ENCODE data around the gene TEAD3. TPM values are rescaled to one million over a fixed set of nuclear protein-coding genes. Genes with fewer than 3 reads are reported as not detected.

The TEAD3 gene
- total and polyA plus RNA-seq, 10 of the 15 experiments (the other 5 are each of a cell fraction or from before 2014, with no cell fraction given) = 0.02 to 0.28 (median 0.18) TPM; not detected in 5

DNA sequence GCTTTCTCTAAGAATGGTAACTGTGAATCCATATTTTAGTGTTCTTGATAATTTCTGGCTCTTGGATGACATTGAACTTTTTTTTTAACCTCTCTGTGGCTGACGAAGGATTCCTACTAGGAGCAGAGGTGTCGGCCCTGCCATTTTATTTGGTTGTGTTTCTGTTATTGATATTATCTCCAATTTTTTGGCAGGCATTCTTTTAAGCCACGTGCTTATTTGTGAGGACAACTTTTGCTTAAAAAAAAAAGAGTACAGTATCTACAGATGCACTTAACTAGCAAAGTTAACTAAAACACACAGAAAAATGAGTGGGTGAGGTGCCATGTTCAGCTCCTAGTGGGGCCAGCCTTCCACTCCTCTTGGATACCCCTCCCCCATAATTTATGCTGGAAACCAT is 43.6 kb downstream of the TEAD3 start:
- no peak for FAIRE-seq
- peak overlapping the region; percentile 94 for H3K4me2 ChIP-seq (ENCODE audit: control insufficient read depth, insufficient read depth)
- in situ Hi-C loops (cut with MboI) = loop anchor here (5.0 kb wide), 1 partner anchor 111 kb away; the partner anchor contains the start of gene PPARD
- H2AFZ ChIP-seq (ENCODE audit: control insufficient read depth, low read depth, low read length) = peak overlapping the region; percentile 93
- ATAC-seq = no peak
- no peak for DNase-seq (ENCODE audit: low read depth, low spot score)
- peaks cover 2 to 4% of the 10 kb centered on the region in 2 experiments; a peak in 3 of 4 replicates for H3K36me3 ChIP-seq (ENCODE audit: control insufficient read depth in 2 of 2, insufficient read depth in 2 of 2, low read length in 1 of 2)
- H3K4me1 ChIP-seq (ENCODE audit: control insufficient read depth, insufficient read depth, low read length) = peaks cover 10% of the 10 kb centered on the region
- H3K9ac ChIP-seq (ENCODE audit: control insufficient read depth, insufficient read depth, low read length) = peak overlapping the region; percentile 72
- H3K27me3 ChIP-seq (replicated peaks in 1 of 2; ENCODE audit: control insufficient read depth in 2 of 2, insufficient read depth in 2 of 2, low read length in 1 of 2) = 0 out of 4 replicates have a peak, but pooled peaks cover 0 to 3% of the 10 kb centered on the region in 2 experiments
- intact Hi-C loops (cut with micrococcal nuclease; ENCODE audit: unreplicated experiment) = loop anchor here (2.0 kb wide), 1 partner anchor 16 kb away; the partner anchor contains the start of gene RPL10A
- peak overlapping the region; percentile 81 for H3K4me3 ChIP-seq
- peaks cover 4% of the 10 kb centered on the region for H3K79me2 ChIP-seq (ENCODE audit: control insufficient read depth, insufficient read depth, low read length)
- no peaks in the 10 kb centered on the region for H3K9me3 ChIP-seq (replicated peaks; ENCODE audit: control insufficient read depth, insufficient read depth, low read length)
- TSS peak; percentile 73 for BruUV-seq (replicated peaks)
- ChIA-PET SMC1A (ENCODE audit: uncharacterized antibody, unreplicated experiment) (interaction anchor here (0.6 to 6.8 kb wide), 5 partner anchors 104 to 287 kb away, joined by 3 to 116 read pairs (median 3); partner anchors contain the start of gene PPARD), CTCF (interaction anchor here (0.8 to 3.4 kb wide), 4 partner anchors 12 to 159 kb away, joined by 4 to 20 read pairs (median 5); partner anchors contain the start of gene RPL10A), POLR2A (interaction anchor here (1.1 kb wide), 1 partner anchor 152 kb away, joined by 3 read pairs; no protein-coding TSS in a partner anchor), RAD21 (ENCODE audit: unreplicated experiment) (interaction anchor here (2.2 to 8.7 kb wide), 3 partner anchors 110 to 283 kb away, joined by 6 to 125 read pairs (median 6); partner anchors contain the start of genes ARMC12 and PPARD)
- no peak overlapping the region for H3K27ac ChIP-seq (ENCODE audit: control insufficient read depth, insufficient read depth)
- 7% methylated on average over 3 of the region's 3 CpGs for WGBS (ENCODE audit: insufficient coverage, insufficient replicate concordance, low lambda C conversion rate, missing lambda C conversion rate)
- no peaks in the 10 kb centered on the region for H4K20me1 ChIP-seq (ENCODE audit: control insufficient read depth, insufficient read depth)
- TF ChIP-seq MXI1 (IDR thresholded peaks at IDR 0.05; ENCODE audit: low read depth, low read length) (no peak), RFX5 (IDR thresholded peaks at IDR 0.05; ENCODE audit: low read depth, low read length) (no peak), E4F1 (IDR thresholded peaks at IDR 0.05; ENCODE audit: borderline replicate concordance, partially characterized antibody) (no peak), EGR1 (IDR thresholded peaks at IDR 0.05; ENCODE audit: borderline replicate concordance in 1 of 2, low read depth in 2 of 2, low read length in 2 of 2) (no peak), ATF7 (IDR thresholded peaks at IDR 0.05; ENCODE audit: low read depth) (no peak), ZNF217 (IDR thresholded peaks at IDR 0.05) (no peak), RB1 (IDR thresholded peaks at IDR 0.05; ENCODE audit: borderline replicate concordance) (no peak), SUPT20H (IDR thresholded peaks at IDR 0.05; ENCODE audit: borderline replicate concordance, control insufficient read depth, low read depth, low read length) (no peak), EED (IDR thresholded peaks at IDR 0.05; ENCODE audit: low read depth) (no peak), RELA (IDR thresholded peaks at IDR 0.05; ENCODE audit: borderline replicate concordance, partially characterized antibody) (no peak), EZH2 (IDR thresholded peaks at IDR 0.05; ENCODE audit: borderline replicate concordance, control insufficient read depth, low read depth, low read length) (no peak), MTA3 (IDR thresholded peaks at IDR 0.05; ENCODE audit: borderline replicate concordance, low read length) (no peak)
- TF ChIP-seq, protein P1, sequence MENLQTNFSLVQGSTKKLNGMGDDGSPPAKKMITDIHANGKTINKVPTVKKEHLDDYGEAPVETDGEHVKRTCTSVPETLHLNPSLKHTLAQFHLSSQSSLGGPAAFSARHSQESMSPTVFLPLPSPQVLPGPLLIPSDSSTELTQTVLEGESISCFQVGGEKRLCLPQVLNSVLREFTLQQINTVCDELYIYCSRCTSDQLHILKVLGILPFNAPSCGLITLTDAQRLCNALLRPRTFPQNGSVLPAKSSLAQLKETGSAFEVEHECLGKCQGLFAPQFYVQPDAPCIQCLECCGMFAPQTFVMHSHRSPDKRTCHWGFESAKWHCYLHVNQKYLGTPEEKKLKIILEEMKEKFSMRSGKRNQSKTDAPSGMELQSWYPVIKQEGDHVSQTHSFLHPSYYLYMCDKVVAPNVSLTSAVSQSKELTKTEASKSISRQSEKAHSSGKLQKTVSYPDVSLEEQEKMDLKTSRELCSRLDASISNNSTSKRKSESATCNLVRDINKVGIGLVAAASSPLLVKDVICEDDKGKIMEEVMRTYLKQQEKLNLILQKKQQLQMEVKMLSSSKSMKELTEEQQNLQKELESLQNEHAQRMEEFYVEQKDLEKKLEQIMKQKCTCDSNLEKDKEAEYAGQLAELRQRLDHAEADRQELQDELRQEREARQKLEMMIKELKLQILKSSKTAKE (IDR thresholded peaks at IDR 0.05; ENCODE audit: low read depth, poor library complexity, severe bottlenecking) = no peak
- TF ChIP-seq, protein P2, sequence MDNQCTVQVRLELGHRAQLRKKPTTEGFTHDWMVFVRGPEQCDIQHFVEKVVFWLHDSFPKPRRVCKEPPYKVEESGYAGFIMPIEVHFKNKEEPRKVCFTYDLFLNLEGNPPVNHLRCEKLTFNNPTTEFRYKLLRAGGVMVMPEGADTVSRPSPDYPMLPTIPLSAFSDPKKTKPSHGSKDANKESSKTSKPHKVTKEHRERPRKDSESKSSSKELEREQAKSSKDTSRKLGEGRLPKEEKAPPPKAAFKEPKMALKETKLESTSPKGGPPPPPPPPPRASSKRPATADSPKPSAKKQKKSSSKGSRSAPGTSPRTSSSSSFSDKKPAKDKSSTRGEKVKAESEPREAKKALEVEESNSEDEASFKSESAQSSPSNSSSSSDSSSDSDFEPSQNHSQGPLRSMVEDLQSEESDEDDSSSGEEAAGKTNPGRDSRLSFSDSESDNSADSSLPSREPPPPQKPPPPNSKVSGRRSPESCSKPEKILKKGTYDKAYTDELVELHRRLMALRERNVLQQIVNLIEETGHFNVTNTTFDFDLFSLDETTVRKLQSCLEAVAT (IDR thresholded peaks at IDR 0.05) = no peak
- TF ChIP-seq, protein P3, sequence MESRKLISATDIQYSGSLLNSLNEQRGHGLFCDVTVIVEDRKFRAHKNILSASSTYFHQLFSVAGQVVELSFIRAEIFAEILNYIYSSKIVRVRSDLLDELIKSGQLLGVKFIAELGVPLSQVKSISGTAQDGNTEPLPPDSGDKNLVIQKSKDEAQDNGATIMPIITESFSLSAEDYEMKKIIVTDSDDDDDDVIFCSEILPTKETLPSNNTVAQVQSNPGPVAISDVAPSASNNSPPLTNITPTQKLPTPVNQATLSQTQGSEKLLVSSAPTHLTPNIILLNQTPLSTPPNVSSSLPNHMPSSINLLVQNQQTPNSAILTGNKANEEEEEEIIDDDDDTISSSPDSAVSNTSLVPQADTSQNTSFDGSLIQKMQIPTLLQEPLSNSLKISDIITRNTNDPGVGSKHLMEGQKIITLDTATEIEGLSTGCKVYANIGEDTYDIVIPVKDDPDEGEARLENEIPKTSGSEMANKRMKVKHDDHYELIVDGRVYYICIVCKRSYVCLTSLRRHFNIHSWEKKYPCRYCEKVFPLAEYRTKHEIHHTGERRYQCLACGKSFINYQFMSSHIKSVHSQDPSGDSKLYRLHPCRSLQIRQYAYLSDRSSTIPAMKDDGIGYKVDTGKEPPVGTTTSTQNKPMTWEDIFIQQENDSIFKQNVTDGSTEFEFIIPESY (IDR thresholded peaks at IDR 0.05) = no peak

All from GM12878 (cell line).